Mesothelial cell of epicardium (in vitro differentiated cells): ENCODE results near the gene PER1. TPM values are rescaled to one million over a fixed set of nuclear protein-coding genes. Genes with fewer than 3 reads are reported as not detected.

ENCODE experiments used
- DNase-seq, 2 experiments: peaks; one replicate each; pipeline ENCODE4 v3.0.0; 2021; ENCODE audit warnings: low spot score in 2 of 2; ENCODE audit not compliant: unreplicated experiment in 2 of 2
- H3K27ac Mint-ChIP-seq: 2 replicates; pipeline ENCODE4 v1.8.0; 2021; ENCODE audit warnings: mixed read lengths
- H3K27me3 Mint-ChIP-seq: 2 replicates; pipeline ENCODE4 v1.8.0; 2021; ENCODE audit warnings: low read depth, mixed read lengths
- H3K36me3 Mint-ChIP-seq: 2 replicates; pipeline ENCODE4 v1.8.0; 2021; ENCODE audit warnings: mixed read lengths
- H3K4me1 Mint-ChIP-seq: 2 replicates; pipeline ENCODE4 v1.8.0; 2021; ENCODE audit warnings: mixed read lengths
- H3K4me3 Mint-ChIP-seq: 2 replicates; pipeline ENCODE4 v1.8.0; 2021; ENCODE audit warnings: mild to moderate bottlenecking, moderate library complexity, mixed read lengths
- H3K9me3 Mint-ChIP-seq: 2 replicates; pipeline ENCODE4 v1.8.0; 2021; ENCODE audit warnings: mixed read lengths
- total RNA-seq: library from RNA; stranded (reverse); gene quantifications from 3 replicates; pipeline ENCODE4 v1.2.1, GENCODE V29; 2021
- TF ChIP-seq, protein P1 (sequence below): fragments of 200-600 bp; sonication (generic); IDR thresholded peaks from one replicate; pipeline ENCODE4 v1.5.0; 2021; ENCODE audit warnings: antibody characterized with exemption; ENCODE audit not compliant: unreplicated experiment

The PER1 gene
- total RNA-seq, 1 donor from 2014 or later = 70.2 TPM

DNA sequence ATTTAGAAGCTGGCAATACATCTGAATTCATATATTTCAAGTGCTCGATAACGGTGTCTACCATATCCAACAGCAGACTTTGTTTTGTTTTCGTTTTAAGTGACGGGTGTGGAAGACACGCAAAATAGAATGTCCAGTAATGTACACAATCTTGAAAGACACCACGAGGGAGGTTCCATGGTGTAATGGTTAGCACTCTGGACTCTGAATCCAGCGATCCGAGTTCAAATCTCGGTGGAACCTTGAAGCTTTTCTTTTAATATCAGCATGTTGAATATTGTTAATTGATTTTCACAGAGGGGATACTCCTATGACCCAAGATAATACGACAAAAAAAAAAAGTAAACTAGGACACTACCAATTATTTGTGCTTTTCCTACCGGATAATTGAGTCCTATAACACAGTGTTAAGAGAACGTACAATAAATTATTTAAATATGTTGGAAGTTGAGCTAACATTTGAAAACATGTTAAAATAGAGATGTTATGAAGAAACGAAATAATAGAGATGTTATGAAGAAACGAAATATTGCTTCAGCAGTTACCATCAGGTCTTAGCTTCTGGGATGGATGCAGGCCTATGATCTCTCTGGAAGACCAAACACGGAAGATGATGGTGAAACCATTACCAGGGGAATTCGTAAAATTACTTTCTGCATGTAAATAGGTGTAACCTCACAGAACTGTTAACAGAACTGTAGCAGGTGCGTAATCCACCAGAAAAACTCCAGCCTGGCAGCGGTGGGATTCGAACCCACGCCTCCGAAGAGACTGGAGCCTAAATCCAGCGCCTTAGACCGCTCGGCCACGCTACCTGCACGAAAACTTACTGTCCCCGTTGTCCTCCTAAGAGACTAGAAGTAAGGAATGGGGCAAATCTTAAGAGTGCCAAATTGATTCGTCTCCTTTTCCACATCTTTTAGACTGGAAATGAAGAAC, 32.4 kb downstream of the PER1 start:
- Mint-ChIP-seq H3K27ac (peak overlapping the region; percentile 87), H3K9me3 (no peaks in the 10 kb centered on the region), H3K4me3 (peak overlapping the region; percentile 92), H3K27me3 (peaks cover 80% of the 10 kb centered on the region), H3K36me3 (no peaks in the 10 kb centered on the region), H3K4me1 (peaks cover 47% of the 10 kb centered on the region)
- TF ChIP-seq, protein P1, sequence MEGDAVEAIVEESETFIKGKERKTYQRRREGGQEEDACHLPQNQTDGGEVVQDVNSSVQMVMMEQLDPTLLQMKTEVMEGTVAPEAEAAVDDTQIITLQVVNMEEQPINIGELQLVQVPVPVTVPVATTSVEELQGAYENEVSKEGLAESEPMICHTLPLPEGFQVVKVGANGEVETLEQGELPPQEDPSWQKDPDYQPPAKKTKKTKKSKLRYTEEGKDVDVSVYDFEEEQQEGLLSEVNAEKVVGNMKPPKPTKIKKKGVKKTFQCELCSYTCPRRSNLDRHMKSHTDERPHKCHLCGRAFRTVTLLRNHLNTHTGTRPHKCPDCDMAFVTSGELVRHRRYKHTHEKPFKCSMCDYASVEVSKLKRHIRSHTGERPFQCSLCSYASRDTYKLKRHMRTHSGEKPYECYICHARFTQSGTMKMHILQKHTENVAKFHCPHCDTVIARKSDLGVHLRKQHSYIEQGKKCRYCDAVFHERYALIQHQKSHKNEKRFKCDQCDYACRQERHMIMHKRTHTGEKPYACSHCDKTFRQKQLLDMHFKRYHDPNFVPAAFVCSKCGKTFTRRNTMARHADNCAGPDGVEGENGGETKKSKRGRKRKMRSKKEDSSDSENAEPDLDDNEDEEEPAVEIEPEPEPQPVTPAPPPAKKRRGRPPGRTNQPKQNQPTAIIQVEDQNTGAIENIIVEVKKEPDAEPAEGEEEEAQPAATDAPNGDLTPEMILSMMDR = no peak
- DNase-seq = peak; percentile 65 to 94

DNA sequence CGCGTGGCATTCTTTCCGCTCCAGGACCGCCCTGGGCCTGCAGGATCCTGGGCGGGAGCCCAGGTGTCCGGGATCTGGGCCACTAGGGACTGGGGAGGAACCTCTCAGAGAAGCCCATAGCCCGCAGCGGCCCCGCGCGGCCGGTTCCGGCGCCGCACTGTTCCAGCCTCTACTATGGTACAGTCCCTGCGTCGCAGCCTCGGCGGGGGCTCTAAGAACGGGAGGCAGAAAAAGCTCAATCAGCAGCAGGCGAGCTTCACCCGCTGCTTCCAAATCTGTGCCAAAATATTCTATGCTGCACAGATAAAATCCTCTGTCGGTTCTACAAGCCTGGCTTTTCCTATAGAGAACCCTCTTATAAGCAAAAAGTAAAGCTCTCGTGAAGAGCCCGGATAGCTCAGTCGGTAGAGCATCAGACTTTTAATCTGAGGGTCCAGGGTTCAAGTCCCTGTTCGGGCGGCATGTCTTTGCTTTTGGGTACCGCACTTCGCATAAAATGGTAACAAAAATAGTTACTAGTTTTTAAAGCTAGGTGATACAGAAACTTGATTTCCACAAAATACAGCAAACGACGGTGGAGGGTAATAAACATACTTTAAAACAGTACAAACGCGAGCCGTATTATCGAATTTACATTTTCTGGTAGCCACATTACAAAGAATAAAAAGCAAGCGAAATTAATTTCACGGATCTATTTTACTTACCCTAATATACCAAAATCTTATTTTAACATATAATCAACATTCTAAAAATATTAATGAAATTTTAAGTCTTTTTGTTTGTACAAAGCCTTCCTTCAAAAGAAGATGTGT, 33.2 kb downstream of the PER1 start:
- Mint-ChIP-seq H3K4me1 (peaks cover 38% of the 10 kb centered on the region), H3K27ac (peak overlapping the region; percentile 96), H3K9me3 (no peaks in the 10 kb centered on the region), H3K4me3 (peak overlapping the region; percentile 92), H3K36me3 (no peaks in the 10 kb centered on the region), H3K27me3 (peaks cover 80% of the 10 kb centered on the region)
- TF ChIP-seq, protein P1 = peak; percentile 76
- DNase-seq = peak; percentile 69 to 86

DNA sequence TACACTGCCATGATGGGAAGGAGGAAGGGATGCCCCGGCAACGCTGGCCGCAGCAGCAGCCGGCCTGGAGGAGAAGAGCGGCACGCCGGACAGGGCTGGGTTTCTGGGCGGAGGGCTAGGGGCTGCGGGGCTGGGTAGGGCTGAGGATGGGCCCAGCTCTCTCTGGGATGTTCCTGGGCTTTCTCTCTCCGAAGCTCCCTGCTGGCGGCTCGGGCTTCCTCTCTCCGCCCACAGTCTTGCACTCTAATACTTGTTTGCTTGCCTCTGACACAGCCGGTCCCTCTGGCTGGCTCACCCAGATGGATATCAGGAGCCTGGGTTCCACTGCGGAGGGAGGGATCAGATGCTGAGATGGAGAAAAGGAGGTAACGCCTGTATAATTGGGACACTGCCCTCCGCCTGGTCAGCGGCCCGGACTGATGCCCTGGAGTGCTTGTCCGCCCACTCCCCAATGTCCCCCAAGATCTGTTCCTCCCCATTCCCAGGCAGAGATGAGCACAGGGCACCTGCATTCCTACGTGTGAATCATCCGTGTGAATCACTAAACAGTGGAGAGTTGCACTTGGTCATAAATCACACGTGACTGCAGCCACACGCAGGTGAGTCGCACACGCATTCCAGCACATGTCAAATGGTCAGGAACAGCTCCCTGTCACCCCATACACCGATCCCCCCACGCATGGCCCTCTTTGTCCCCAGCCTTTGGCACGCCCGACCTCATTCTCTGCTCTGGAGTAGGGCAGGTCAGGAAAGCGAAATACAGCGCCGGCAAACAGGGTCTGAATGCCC, 34.0 kb downstream of the PER1 start, which contains the start of gene ALOXE3:
Gene ALOXE3, minus strand, starts transcription at position 535 of the 789 bp plus-strand sequence. Its CDS starts 524 bp downstream, at position 11.
- peak within 1 kb of the TSS; percentile 92 for H3K4me3 Mint-ChIP-seq
- peaks cover 80% of the 10 kb centered on the region for H3K27me3 Mint-ChIP-seq
- TF ChIP-seq, protein P1 = no peak
- no peaks in the 10 kb centered on the region for H3K9me3 Mint-ChIP-seq
- H3K36me3 Mint-ChIP-seq = no peaks in the 10 kb centered on the region
- peaks cover 31% of the 10 kb centered on the region for H3K4me1 Mint-ChIP-seq
- peak in 1 of 2 experiments; percentile 54 for DNase-seq
- H3K27ac Mint-ChIP-seq = peak within 1 kb of the TSS; percentile 96

DNA sequence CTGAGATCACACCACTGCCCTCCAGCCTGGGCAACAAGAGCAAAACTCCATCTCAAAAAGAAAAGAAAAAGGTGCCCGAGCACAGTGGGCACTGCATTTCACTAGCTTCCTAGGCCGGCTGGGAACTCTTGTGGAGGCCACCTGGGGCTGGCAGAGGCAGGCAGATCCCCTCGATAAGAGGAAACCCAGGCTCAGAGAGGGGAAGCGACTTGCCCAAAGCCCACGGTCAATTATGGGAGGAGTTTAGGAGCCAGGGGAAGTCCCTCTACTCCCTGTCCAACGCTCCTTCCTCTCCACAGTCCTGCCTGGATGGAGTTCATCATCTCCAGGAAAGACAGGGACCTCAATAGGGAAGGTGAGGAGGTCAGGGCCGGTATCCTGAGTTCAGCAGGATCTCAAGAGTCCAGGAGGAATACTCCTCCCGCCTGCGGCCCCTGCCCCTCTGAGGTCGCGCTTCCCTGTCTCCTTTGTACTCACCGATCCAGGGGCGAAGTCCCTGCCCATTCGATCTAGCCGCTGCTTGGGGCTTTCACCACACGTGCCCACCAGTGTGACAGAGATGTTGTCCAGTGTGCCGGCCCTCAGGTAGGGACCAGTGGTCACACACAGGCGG, 34.7 kb downstream of the PER1 start:
- Mint-ChIP-seq H3K4me3 (peak overlapping the region; percentile 92), H3K36me3 (no peaks in the 10 kb centered on the region), H3K9me3 (no peaks in the 10 kb centered on the region), H3K4me1 (peaks cover 24% of the 10 kb centered on the region), H3K27ac (no peak overlapping the region), H3K27me3 (peaks cover 80% of the 10 kb centered on the region)
- no peak for DNase-seq
- TF ChIP-seq, protein P1 = no peak

DNA sequence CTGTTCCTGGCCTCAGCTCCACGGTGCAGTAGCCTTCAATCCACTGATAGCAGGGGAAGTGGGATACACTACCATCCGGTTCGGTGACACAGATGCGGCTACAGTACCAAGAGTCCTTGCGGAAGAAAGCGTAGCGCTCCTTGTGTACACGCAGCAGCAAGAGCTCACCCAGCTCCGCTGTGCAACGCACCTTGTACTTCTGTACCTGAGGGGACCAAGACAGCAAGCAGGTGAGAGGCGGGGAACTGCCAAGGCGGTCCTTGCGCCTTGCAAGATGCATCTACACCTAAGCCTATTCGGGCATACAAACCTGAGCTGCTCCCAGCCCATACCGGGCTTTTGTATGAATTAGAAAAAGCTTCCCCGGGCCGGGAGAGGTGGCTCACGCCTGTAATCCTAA, 35.4 kb downstream of the PER1 start:
- Mint-ChIP-seq H3K27ac (no peak overlapping the region), H3K36me3 (no peaks in the 10 kb centered on the region), H3K4me1 (peaks cover 22% of the 10 kb centered on the region), H3K27me3 (peaks cover 81% of the 10 kb centered on the region), H3K4me3 (no peak overlapping the region), H3K9me3 (no peaks in the 10 kb centered on the region)
- no peak for DNase-seq
- TF ChIP-seq, protein P1 = no peak
